Astrocyte of the cerebellum (primary cell): ENCODE measurements around the gene POMT2.
"Not testable (repeated sequence)": the region's sequence is repeated elsewhere in the genome, so short reads cannot be mapped to it uniquely, and the experiment has no call there.

Experiments used
- DNase-seq: peaks from one replicate; pipeline ENCODE4 v3.0.0-alpha.2; 2011; ENCODE audit warnings: low read depth
- H3K4me3 ChIP-seq: 2 replicates; pipeline ENCODE4 v1.5.1; 2011; ENCODE audit warnings: mild to moderate bottlenecking, low read depth, low read length, moderate library complexity
- CTCF ChIP-seq: IDR thresholded peaks from 2 replicates; pipeline ENCODE4 v1.5.1; 2012; ENCODE audit warnings: low read length, low read depth, moderate library complexity, mild to moderate bottlenecking; ENCODE audit errors: missing control alignments
- in situ Hi-C: cut with HindIII; loops from 2 replicates; pipeline ENCODE4 v1.10.0; 2017; ENCODE audit warnings: low sequenced_read_pairs

The POMT2 gene

GRCh38 chr14:77340389-77340788, 19.7 kb upstream of the POMT2 start:
- TF ChIP-seq CTCF, result no peak
- in situ Hi-C loops, result no loop called here
- DNase-seq, result no peak

GRCh38 chr14:77339407-77339806, 18.7 kb upstream of the POMT2 start:
- in situ Hi-C loops, result no loop called here

More at GRCh38 chr14:77340389-77340788, 19.7 kb upstream of the POMT2 start:
- no peak overlapping the region for H3K4me3 ChIP-seq

GRCh38 chr14:77338302-77338701, 17.6 kb upstream of the POMT2 start:
- in situ Hi-C loops, result no loop called here
- no peak overlapping the region for H3K4me3 ChIP-seq
- TF ChIP-seq CTCF, result no peak
- no peak for DNase-seq

More at GRCh38 chr14:77339407-77339806, 18.7 kb upstream of the POMT2 start:
- no peak overlapping the region for H3K4me3 ChIP-seq
- no peak for TF ChIP-seq CTCF
- no peak for DNase-seq

- H3K4me3 ChIP-seq, result no peak overlapping the region
- in situ Hi-C loops, result no loop called here
- no peak for DNase-seq
- TF ChIP-seq CTCF, result no peak
These were observed 17.2 kb upstream of the POMT2 start for GRCh38 chr14:77337880-77338279.

GRCh38 chr14:77337255-77337654, 16.6 kb upstream of the POMT2 start:
- DNase-seq, in situ Hi-C loops, H3K4me3 ChIP-seq: not testable (repeated sequence)

GRCh38 chr14:77335576-77335975, 14.9 kb upstream of the POMT2 start:
- in situ Hi-C loops, result no loop called here
- DNase-seq, result no peak
- H3K4me3 ChIP-seq, result no peak overlapping the region
- TF ChIP-seq CTCF, result no peak

GRCh38 chr14:77329872-77330271, 9.2 kb upstream of the POMT2 start:
- no peak overlapping the region for H3K4me3 ChIP-seq
- in situ Hi-C loops, result no loop called here
- TF ChIP-seq CTCF, result no peak
- no peak for DNase-seq
